ENCODE measurements around the gene ZNF438. TPM values are rescaled to one million over a fixed set of nuclear protein-coding genes. Genes with fewer than 3 reads are reported as not detected.
A peak's percentile ranks its signal among the peaks of the same experiment; 100 is the strongest.

ZNF438 gene
- total RNA-seq: 1 to 10 TPM; 2.1 to 2.5 TPM

DNA sequence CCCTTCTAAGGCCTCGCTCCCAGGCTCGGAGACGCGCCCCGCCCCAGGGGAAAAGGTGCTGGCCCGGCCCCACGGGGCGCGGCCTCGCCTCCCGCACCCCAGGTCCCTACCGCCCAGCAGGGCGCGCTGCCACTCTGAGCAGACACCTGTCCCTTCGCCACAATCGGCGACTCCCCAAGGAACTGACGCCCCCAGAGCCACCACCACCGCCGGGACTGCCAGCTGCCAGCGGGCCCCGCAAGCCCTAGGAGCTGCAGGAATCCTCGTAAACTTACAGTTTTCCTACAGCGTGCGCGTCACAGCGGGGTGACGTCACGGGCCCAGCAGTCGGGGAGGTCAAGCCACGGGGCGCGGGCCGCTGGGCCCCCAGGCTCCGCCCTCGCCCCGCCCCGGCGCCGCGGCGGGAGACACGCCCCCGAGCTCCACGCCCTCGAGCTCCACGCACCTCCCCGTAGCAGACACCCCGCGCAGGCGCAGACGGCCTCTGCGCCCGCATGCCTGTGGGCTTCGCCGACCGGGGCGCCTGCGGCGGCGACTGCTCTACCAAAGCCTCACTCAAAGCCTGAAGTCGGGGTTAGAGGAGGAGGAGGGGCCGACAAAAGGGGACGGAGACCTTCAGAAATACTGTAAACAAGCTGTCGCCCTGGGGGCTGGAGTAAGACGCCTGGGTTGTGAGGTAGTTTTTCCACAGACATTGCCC, at the start of gene ZNF438:
Gene ZNF438 (minus strand): TSS at position 308 of the 700 bp plus-strand sequence. CDS start 154,831 bp downstream, outside the sequence.
- peaks cover 2% of the 10 kb centered on the region for H3K36me3 Mint-ChIP-seq
- peak within 1 kb of the TSS; percentile 97 for H3K27ac Mint-ChIP-seq
- no peaks in the 10 kb centered on the region for H3K27me3 Mint-ChIP-seq
- H3K4me1 Mint-ChIP-seq: peaks cover 18% of the 10 kb centered on the region
- peak within 1 kb of the TSS; percentile 83 for H3K4me3 Mint-ChIP-seq
- no peaks in the 10 kb centered on the region for H3K9me3 Mint-ChIP-seq
- DNase-seq: peak; percentile 95

- Mint-ChIP-seq H3K27me3 (no peaks in the 10 kb centered on the region), H3K36me3 (no peaks in the 10 kb centered on the region), H3K4me1 (no peaks in the 10 kb centered on the region), H3K4me3 (no peak overlapping the region), H3K9me3 (no peaks in the 10 kb centered on the region), H3K27ac (no peak overlapping the region)
- no peak for DNase-seq
Observed at GRCh38 chr10:31076610-31076988, 44.9 kb upstream of the ZNF438 start.

DNA sequence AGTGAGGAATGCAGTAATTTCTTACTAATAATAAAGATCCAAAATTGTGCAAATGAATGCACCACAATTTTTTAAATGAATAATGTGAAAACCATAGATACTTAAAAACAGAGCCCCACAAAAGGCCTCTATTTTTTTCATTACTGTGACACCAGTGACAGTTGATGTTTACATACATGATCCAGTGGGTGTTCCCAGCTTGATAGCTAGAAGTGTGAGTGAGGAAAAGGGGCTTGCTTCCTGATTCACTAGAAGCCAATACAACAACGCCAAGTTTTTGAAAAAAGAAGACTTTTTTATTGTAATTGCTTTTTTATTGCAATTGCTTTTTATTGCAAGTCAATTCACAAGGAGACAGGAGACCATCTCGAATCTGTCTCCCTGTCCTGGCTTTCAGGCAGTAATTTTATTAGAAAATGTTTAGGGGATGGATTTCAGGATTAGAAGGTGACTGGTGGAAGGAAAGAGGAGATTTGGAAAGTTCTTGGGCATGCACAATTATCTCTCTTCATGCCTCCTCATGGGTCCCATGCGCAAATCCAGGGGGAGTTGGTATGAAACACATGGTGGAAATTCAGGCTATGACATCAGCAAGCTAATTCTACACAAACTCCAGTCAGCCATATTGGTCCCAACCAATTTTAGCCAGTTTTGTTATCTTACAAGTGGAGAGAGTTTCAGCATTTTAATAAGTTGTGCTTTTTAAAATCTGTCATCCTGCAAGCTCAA, 44.4 kb upstream of the ZNF438 start:
- Mint-ChIP-seq H3K4me3 (no peak overlapping the region), H3K4me1 (no peaks in the 10 kb centered on the region), H3K27me3 (no peaks in the 10 kb centered on the region), H3K9me3 (no peaks in the 10 kb centered on the region), H3K36me3 (no peaks in the 10 kb centered on the region), H3K27ac (no peak overlapping the region)
- no peak for DNase-seq

DNA sequence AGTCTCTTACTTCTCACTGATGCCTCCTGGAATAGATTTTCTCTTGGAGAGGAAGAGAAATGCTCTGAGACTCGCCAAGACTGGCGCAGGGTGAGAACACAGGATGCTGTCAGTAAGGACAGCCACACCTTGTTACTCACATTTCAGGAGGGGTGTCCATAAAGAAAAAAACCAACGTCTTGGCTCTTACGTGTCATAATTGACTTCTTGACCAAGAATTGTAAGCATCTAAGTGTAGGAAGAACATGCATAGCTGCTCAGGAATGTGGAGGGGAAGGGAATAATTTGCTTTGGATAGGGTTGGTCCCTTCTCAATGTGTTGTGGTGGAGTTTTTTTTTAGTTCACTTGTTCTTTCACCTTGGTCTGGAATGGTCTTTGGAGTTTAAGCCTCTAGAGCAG, 43.8 kb upstream of the ZNF438 start:
- Mint-ChIP-seq H3K4me1 (peaks cover 2% of the 10 kb centered on the region), H3K27ac (no peak overlapping the region), H3K4me3 (no peak overlapping the region), H3K36me3 (no peaks in the 10 kb centered on the region), H3K9me3 (no peaks in the 10 kb centered on the region), H3K27me3 (no peaks in the 10 kb centered on the region)
- no peak for DNase-seq

GRCh38 chr10:31074722-31075086, 43.0 kb upstream of the ZNF438 start:
- peaks cover 2% of the 10 kb centered on the region for H3K4me1 Mint-ChIP-seq
- DNase-seq: no peak

GRCh38 chr10:31073996-31074721, 42.5 kb upstream of the ZNF438 start:
- H3K27me3 Mint-ChIP-seq: peaks cover 7% of the 10 kb centered on the region
- no peak overlapping the region for H3K27ac Mint-ChIP-seq
- H3K4me1 Mint-ChIP-seq: peaks cover 2% of the 10 kb centered on the region
- H3K9me3 Mint-ChIP-seq: no peaks in the 10 kb centered on the region
- H3K36me3 Mint-ChIP-seq: no peaks in the 10 kb centered on the region
- no peak overlapping the region for H3K4me3 Mint-ChIP-seq
- no peak for DNase-seq

More at GRCh38 chr10:31074722-31075086, 43.0 kb upstream of the ZNF438 start:
- H3K27me3 Mint-ChIP-seq: peaks cover 4% of the 10 kb centered on the region
- no peak overlapping the region for H3K4me3 Mint-ChIP-seq
- H3K27ac Mint-ChIP-seq: no peak overlapping the region
- H3K9me3 Mint-ChIP-seq: no peaks in the 10 kb centered on the region
- H3K36me3 Mint-ChIP-seq: no peaks in the 10 kb centered on the region

GRCh38 chr10:31073211-31073610, 41.5 kb upstream of the ZNF438 start:
- Mint-ChIP-seq H3K36me3 (no peaks in the 10 kb centered on the region), H3K9me3 (no peaks in the 10 kb centered on the region)

GRCh38 chr10:31072451-31072850, 40.8 kb upstream of the ZNF438 start:
- no peaks in the 10 kb centered on the region for H3K36me3 Mint-ChIP-seq
- no peak overlapping the region for H3K27ac Mint-ChIP-seq
- no peak overlapping the region for H3K4me3 Mint-ChIP-seq
- peaks cover 7% of the 10 kb centered on the region for H3K27me3 Mint-ChIP-seq
- no peaks in the 10 kb centered on the region for H3K9me3 Mint-ChIP-seq
- no peak for DNase-seq
- peaks cover 2% of the 10 kb centered on the region for H3K4me1 Mint-ChIP-seq

More at GRCh38 chr10:31073211-31073610, 41.5 kb upstream of the ZNF438 start:
- H3K27me3 Mint-ChIP-seq: peaks cover 7% of the 10 kb centered on the region
- no peak for DNase-seq
- H3K4me1 Mint-ChIP-seq: peaks cover 2% of the 10 kb centered on the region
- no peak overlapping the region for H3K4me3 Mint-ChIP-seq
- no peak overlapping the region for H3K27ac Mint-ChIP-seq

- no peak for DNase-seq
- Mint-ChIP-seq H3K4me3 (no peak overlapping the region), H3K9me3 (no peaks in the 10 kb centered on the region), H3K27ac (no peak overlapping the region), H3K4me1 (peaks cover 2% of the 10 kb centered on the region), H3K27me3 (peaks cover 7% of the 10 kb centered on the region), H3K36me3 (no peaks in the 10 kb centered on the region)
Observed at GRCh38 chr10:31071232-31072005, 39.8 kb upstream of the ZNF438 start.

DNA sequence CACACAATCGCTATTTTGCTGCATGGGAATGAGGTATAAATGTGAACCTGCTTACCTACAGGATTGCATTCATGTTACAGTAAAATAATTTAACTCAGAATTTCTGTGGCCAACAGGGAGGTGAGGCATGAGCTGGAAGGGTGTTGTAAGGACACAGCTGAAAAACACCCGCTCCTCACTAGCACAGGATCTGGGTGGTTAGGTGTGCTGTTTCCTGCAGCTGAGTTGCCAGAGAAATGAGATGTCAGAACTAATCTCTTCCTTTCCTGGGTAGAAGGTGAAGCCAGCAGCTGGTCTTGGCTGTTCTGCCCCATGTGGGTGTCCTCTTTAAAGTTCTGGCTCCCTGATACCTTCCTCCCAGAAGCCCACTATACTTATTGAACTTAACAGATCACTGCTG, 39.0 kb upstream of the ZNF438 start:
- H3K9me3 Mint-ChIP-seq: no peaks in the 10 kb centered on the region
- H3K27ac Mint-ChIP-seq: no peak overlapping the region
- DNase-seq: no peak
- no peak overlapping the region for H3K4me3 Mint-ChIP-seq
- H3K27me3 Mint-ChIP-seq: peaks cover 7% of the 10 kb centered on the region
- no peaks in the 10 kb centered on the region for H3K36me3 Mint-ChIP-seq
- peaks cover 2% of the 10 kb centered on the region for H3K4me1 Mint-ChIP-seq

- Mint-ChIP-seq H3K4me3 (no peak overlapping the region), H3K27me3 (peaks cover 11% of the 10 kb centered on the region), H3K27ac (no peak overlapping the region), H3K9me3 (no peaks in the 10 kb centered on the region), H3K4me1 (peaks cover 2% of the 10 kb centered on the region), H3K36me3 (no peaks in the 10 kb centered on the region)
- DNase-seq: no peak
Observed at GRCh38 chr10:31070025-31070424, 38.4 kb upstream of the ZNF438 start.

DNA sequence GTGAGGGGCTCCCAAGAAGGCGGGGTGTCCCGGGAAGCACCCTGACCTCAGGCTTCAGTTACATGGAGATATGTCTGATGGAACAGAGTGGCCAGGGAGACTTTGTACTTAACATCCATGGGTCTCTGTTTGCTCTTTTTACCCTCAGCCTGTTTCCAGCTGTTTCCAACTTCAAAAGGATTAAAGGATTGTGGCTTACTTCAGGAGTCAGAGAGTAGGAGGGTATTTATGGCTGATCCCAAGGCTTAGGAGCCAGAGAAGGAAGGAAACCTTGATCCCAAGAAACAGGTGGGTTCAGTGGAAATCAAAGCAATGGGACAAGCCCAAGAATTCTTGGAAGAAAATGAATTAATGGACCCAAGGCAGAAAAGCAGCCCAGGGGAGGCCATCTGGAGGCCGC, 37.7 kb upstream of the ZNF438 start:
- Mint-ChIP-seq H3K27ac (no peak overlapping the region), H3K4me1 (peaks cover 2% of the 10 kb centered on the region), H3K4me3 (no peak overlapping the region), H3K9me3 (no peaks in the 10 kb centered on the region), H3K27me3 (peaks cover 11% of the 10 kb centered on the region), H3K36me3 (no peaks in the 10 kb centered on the region)
- no peak for DNase-seq

DNA sequence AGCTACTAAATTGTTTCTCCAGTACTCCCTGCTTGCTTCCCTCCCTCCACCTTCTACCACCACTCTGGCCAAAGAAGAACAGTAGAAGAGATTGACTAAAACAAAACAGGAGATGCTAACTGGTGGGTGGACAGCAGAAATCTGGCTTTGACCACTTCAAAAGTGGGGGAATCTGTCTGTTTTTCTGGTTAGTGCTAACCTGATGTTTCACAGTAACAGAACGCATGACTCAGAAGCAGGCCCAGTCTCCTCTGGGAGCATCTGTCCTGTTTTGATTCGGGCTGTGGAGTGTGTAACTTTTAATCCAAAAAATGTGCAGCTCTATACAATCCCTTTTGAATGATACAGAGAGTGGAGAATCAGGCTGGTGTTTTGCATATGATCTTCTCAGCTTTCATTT, 32.7 kb upstream of the ZNF438 start:
- DNase-seq: no peak
- Mint-ChIP-seq H3K36me3 (no peaks in the 10 kb centered on the region), H3K27ac (no peak overlapping the region), H3K9me3 (no peaks in the 10 kb centered on the region), H3K27me3 (peaks cover 6% of the 10 kb centered on the region), H3K4me1 (no peaks in the 10 kb centered on the region), H3K4me3 (no peak overlapping the region)

DNA sequence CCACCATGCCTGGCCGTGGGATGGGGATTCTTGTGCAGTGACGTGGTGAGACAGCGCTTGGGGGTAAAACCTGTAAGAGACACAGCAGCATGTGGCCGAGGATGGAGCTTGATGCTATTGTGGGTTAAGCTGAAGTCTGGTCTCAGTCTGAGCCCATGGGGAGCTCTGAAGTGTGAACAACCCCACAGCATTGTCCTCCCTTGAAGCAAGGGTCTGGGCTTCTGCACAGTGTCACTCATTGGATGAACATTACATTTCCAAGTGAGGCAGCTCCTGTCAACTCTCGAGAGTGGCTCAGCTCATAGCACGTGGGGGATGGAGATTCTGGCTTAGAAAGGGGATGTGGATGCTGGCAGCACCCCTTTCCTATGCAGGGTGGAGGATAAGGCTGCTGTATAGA, 32.2 kb upstream of the ZNF438 start:
- Mint-ChIP-seq H3K27ac (no peak overlapping the region), H3K36me3 (no peaks in the 10 kb centered on the region), H3K4me1 (no peaks in the 10 kb centered on the region), H3K4me3 (no peak overlapping the region), H3K27me3 (peaks cover 4% of the 10 kb centered on the region), H3K9me3 (no peaks in the 10 kb centered on the region)
- no peak for DNase-seq

GRCh38 chr10:31062856-31063255, 31.2 kb upstream of the ZNF438 start:
- H3K4me1 Mint-ChIP-seq: no peaks in the 10 kb centered on the region
- no peaks in the 10 kb centered on the region for H3K36me3 Mint-ChIP-seq
- DNase-seq: no peak
- H3K27me3 Mint-ChIP-seq: peaks cover 4% of the 10 kb centered on the region
- no peak overlapping the region for H3K27ac Mint-ChIP-seq
- H3K9me3 Mint-ChIP-seq: no peaks in the 10 kb centered on the region
- H3K4me3 Mint-ChIP-seq: no peak overlapping the region

Measured in activated naive CD8-positive, alpha-beta T cell treated with anti-CD3 and anti-CD28 coated beads for 36 hours (primary cell).